ENCODE data around the gene RASSF7.

DNA sequence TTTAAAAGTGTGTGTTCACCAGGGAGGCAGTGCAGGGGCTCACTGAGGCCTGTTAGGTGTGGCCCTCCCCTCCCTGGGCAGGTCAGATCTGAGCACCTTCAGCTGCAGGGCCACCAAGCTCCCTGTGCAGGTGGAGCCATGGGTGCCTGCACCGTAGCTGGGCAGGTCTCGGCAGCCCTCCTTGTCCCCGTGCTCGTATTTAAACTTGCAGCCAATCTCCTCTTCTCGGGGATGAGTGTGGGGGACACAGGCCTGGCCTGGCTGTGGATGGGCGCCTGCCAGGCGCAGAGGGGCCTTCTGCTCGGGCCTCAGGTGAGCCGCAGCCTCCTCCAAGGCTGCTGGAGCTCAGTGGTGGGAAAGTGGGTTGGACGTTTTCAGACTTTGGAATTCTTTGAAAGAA is 34.6 kb downstream of the RASSF7 start:
- TF ChIP-seq, protein P1, sequence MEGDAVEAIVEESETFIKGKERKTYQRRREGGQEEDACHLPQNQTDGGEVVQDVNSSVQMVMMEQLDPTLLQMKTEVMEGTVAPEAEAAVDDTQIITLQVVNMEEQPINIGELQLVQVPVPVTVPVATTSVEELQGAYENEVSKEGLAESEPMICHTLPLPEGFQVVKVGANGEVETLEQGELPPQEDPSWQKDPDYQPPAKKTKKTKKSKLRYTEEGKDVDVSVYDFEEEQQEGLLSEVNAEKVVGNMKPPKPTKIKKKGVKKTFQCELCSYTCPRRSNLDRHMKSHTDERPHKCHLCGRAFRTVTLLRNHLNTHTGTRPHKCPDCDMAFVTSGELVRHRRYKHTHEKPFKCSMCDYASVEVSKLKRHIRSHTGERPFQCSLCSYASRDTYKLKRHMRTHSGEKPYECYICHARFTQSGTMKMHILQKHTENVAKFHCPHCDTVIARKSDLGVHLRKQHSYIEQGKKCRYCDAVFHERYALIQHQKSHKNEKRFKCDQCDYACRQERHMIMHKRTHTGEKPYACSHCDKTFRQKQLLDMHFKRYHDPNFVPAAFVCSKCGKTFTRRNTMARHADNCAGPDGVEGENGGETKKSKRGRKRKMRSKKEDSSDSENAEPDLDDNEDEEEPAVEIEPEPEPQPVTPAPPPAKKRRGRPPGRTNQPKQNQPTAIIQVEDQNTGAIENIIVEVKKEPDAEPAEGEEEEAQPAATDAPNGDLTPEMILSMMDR (IDR thresholded peaks at IDR 0.05) = no peak
- no peak for TF ChIP-seq POLR2A (IDR thresholded peaks at IDR 0.05)
- TF ChIP-seq EP300 (IDR thresholded peaks at IDR 0.05) = no peak
- TF ChIP-seq POLR2AphosphoS5 (IDR thresholded peaks at IDR 0.05) = no peak
